ENCODE results near the gene PDE3A.

- TF ChIP-seq EZH2 (IDR thresholded peaks at IDR 0.05) (no peak), POLR2AphosphoS5 (IDR thresholded peaks at IDR 0.05; ENCODE audit: borderline replicate concordance, low read depth, low read length) (no peak), FOXP2 (optimal IDR thresholded peaks at IDR 0.05; ENCODE audit: control extremely low read depth, extremely low read length, insufficient read depth) (no peak)
These were observed 159.9 kb downstream of the PDE3A start for GRCh38 chr12:20528208-20528607.

Measured in SK-N-MC (cell line).